ENCODE measurements around the gene BRD1. TPM values are rescaled to one million over a fixed set of nuclear protein-coding genes. Genes with fewer than 3 reads are reported as not detected.

Gene BRD1
- total and polyA plus RNA-seq, 12 donors: 8.2 to 23.2 (median 16.9) TPM

- 66 to 70% methylated on average over 7 of the region's 7 CpGs for WGBS, 2 donors
Observed at GRCh38 chr22:49740242-49740641, 87.4 kb downstream of the BRD1 start.

GRCh38 chr22:49739138-49739537 lies 88.5 kb downstream of the BRD1 start:
- ATAC-seq (no peak), DNase-seq (no peak)
- WGBS, 2 donors: 71 to 73% methylated on average over 2 of the region's 2 CpGs
- Histone ChIP-seq H3K36me3 (no peaks in the 10 kb centered on the region), H3K4me3 (no peak overlapping the region), H3K27me3 (peaks cover 0 to 53% (median 21%) of the 10 kb centered on the region in 7 donors), H3K4me1 (no peaks in the 10 kb centered on the region), H3K27ac (no peak overlapping the region), H3K9me3 (peaks cover 0 to 17% (median 2%) of the 10 kb centered on the region in 11 donors)
- intact Hi-C loops (cut with DNase I): no loop called here
- no peak for TF ChIP-seq CTCF (IDR thresholded peaks at IDR 0.05)

More at GRCh38 chr22:49740242-49740641, 87.4 kb downstream of the BRD1 start:
- Histone ChIP-seq H3K4me3 (no peak overlapping the region), H3K4me1 (no peaks in the 10 kb centered on the region), H3K27me3 (peaks cover 0 to 42% (median 14%) of the 10 kb centered on the region in 7 donors), H3K27ac (no peak overlapping the region), H3K9me3 (peaks cover 0 to 28% (median 13%) of the 10 kb centered on the region in 11 donors), H3K36me3 (no peaks in the 10 kb centered on the region)
- intact Hi-C loops (cut with DNase I): no loop called here
- no peak for TF ChIP-seq CTCF (IDR thresholded peaks at IDR 0.05)
- no peak for DNase-seq
- no peak for ATAC-seq

GRCh38 chr22:49738566-49738965 lies 89.1 kb downstream of the BRD1 start:
- Histone ChIP-seq H3K27me3 (peaks cover 0 to 58% (median 21%) of the 10 kb centered on the region in 7 donors), H3K27ac (no peak overlapping the region), H3K36me3 (no peaks in the 10 kb centered on the region), H3K4me1 (no peaks in the 10 kb centered on the region), H3K9me3 (peaks cover 0 to 11% (median 0%) of the 10 kb centered on the region in 11 donors), H3K4me3 (no peak overlapping the region)
- DNase-seq: no peak
- intact Hi-C loops (cut with DNase I): no loop called here
- 79% methylated on average over 8 of the region's 8 CpGs for WGBS, 2 donors
- ATAC-seq: no peak
- TF ChIP-seq CTCF (IDR thresholded peaks at IDR 0.05): no peak

GRCh38 chr22:49738006-49738405 lies 89.7 kb downstream of the BRD1 start:
- no peak overlapping the region for H3K4me3 ChIP-seq
- intact Hi-C loops (cut with DNase I): no loop called here
- no peak overlapping the region for H3K27ac ChIP-seq
- WGBS, 2 donors: 90 to 93% methylated on average over 12 of the region's 12 CpGs
- ATAC-seq (no peak), DNase-seq (no peak)
- no peaks in the 10 kb centered on the region for H3K4me1 ChIP-seq
- peaks cover 0 to 55% (median 22%) of the 10 kb centered on the region in 7 donors for H3K27me3 ChIP-seq
- TF ChIP-seq CTCF (IDR thresholded peaks at IDR 0.05): no peak
- no peaks in the 10 kb centered on the region for H3K36me3 ChIP-seq
- H3K9me3 ChIP-seq: peaks cover 0 to 6% (median 0%) of the 10 kb centered on the region in 11 donors
